ENCODE results near the gene CTSL.

The CTSL gene

DNA sequence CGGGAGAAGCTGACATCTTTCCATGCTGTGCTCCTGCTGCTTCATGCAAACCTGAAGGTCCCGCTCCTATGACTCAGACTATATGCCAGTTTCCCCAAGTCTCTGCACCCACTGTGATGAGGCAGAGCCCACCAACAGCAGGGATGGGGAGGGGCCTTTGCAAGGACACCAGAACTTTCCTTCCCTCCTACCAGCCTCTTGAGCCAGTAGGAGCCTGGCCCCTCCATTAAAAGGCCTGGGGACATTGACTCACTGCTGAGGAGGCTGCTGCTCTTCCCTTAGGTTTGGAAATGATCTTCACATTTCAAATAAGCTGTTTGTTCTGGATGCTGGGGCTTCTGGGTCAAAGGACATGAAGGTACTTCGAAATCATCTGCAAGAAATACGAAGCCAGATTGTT lies 26.1 kb upstream of the CTSL start:
- in situ Hi-C loops (cut with MboI; ENCODE audit: low sequenced_read_pairs): no loop called here

- in situ Hi-C loops (cut with MboI; ENCODE audit: low sequenced_read_pairs): no loop called here
Observed at GRCh38 chr9:87701491-87701890, 24.4 kb upstream of the CTSL start.

GRCh38 chr9:87701931-87702421 lies 23.9 kb upstream of the CTSL start:
- in situ Hi-C loops (cut with MboI; ENCODE audit: low sequenced_read_pairs): no loop called here

- in situ Hi-C loops (cut with MboI; ENCODE audit: low sequenced_read_pairs): no loop called here
Observed at GRCh38 chr9:87702921-87703320, 23.0 kb upstream of the CTSL start.

GRCh38 chr9:87703636-87704276 lies 22.2 kb upstream of the CTSL start:
- in situ Hi-C loops (cut with MboI; ENCODE audit: low sequenced_read_pairs): no loop called here

DNA sequence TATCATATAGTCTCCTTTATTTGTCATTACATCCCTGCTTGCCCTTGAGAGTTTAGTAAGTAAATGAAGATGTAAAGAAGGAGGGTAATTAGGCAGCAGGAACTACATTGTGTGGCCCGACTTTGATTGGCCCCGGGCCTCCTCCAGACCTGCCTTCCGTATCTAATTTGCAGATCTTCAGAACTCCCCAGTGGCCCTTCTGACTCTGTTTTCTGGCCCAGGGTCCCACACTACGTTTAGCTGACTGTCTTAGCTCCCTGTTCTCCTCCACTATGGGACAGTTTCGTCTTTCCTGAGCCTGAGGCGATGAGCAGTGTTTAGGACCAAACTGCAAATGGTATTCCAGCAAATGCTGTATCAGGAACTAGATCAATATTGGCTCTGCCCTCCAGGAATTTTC lies 21.6 kb upstream of the CTSL start:
- in situ Hi-C loops (cut with MboI; ENCODE audit: low sequenced_read_pairs): no loop called here

- in situ Hi-C loops (cut with MboI; ENCODE audit: low sequenced_read_pairs): no loop called here
Observed at GRCh38 chr9:87706066-87706739, 19.7 kb upstream of the CTSL start.

DNA sequence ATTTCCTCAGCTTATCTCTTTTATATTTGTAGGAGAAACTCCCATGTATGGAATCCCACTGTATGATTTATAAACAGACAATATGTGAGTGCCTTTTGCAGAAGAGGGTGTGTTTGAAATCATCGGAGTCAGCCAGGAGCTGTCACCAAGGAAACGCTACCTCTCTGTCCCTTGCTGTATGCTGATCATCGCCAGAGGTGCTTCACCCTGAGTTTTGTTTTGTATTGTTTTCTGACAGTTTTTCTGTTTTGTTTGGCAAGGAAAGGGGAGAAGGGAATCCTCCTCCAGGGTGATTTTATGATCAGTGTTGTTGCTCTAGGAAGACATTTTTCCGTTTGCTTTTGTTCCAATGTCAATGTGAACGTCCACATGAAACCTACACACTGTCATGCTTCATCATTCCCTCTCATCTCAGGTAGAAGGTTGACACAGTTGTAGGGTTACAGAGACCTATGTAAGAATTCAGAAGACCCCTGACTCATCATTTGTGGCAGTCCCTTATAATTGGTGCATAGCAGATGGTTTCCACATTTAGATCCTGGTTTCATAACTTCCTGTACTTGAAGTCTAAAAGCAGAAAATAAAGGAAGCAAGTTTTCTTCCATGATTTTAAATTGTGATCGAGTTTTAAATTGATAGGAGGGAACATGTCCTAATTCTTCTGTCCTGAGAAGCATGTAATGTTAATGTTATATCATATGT lies 18.0 kb upstream of the CTSL start:
- in situ Hi-C loops (cut with MboI; ENCODE audit: low sequenced_read_pairs): no loop called here

DNA sequence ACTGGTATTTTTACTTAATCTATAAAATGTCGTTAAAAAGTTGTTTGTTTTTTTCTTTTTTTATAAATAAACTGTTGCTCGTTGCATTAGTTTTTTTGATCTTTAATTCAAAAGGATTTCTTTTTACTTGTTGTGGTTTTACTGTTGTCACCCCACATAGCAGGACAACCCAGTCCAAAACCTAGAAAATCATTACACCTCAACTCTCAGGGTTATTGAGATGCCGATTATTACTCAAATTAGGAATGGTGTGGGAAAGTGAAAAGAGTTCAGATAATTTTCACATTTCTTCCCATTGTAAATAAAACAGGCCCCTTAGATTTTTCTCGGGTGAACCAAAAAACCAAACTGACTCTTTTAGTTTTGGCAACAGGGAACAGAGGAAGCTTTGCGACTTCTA lies 17.4 kb upstream of the CTSL start:
- in situ Hi-C loops (cut with MboI; ENCODE audit: low sequenced_read_pairs): no loop called here

GRCh38 chr9:87708986-87709728 lies 16.8 kb upstream of the CTSL start:
- in situ Hi-C loops (cut with MboI; ENCODE audit: low sequenced_read_pairs): no loop called here

GRCh38 chr9:87710443-87710842 lies 15.5 kb upstream of the CTSL start:
- in situ Hi-C loops (cut with MboI; ENCODE audit: low sequenced_read_pairs): no loop called here

GRCh38 chr9:87711857-87712800 lies 13.8 kb upstream of the CTSL start:
- in situ Hi-C loops (cut with MboI; ENCODE audit: low sequenced_read_pairs): no loop called here

- in situ Hi-C loops (cut with MboI; ENCODE audit: low sequenced_read_pairs): no loop called here
Observed at GRCh38 chr9:87712801-87713277, 13.1 kb upstream of the CTSL start.

DNA sequence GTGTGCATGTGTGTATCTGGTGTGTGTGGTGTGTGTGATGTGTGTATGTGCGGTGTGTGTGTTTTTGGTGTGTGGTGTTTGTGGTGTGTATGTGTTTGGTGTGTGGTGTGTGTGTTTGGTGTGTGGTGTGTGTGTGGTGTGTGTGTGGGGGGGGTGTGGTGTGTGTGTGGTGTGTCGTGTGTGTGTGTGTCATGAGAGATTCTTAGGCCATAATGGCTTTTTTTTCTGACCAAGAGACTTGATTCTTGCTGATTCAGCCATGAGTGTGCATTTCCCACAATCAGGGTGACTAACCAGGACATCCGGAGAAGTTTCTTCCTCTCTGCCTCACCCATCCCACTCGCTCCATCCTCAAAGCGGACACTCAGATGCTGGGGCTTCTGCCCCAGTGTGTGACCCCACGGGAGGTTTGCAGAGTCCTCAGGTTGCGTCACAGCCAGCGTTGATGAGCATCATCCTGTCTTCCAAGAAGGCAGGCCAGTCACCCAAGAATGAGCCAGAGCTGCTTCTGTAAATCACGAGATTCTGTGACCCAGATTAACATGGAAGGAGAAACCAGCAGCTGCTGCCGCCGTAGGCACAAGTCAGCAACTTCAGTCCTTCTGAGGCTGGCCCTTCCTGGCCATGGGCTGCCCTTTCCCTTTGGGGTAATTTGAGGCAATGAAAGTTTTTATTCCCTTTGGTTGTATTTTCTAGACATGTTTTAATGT lies 12.5 kb upstream of the CTSL start:
- in situ Hi-C loops (cut with MboI; ENCODE audit: low sequenced_read_pairs): no loop called here

DNA sequence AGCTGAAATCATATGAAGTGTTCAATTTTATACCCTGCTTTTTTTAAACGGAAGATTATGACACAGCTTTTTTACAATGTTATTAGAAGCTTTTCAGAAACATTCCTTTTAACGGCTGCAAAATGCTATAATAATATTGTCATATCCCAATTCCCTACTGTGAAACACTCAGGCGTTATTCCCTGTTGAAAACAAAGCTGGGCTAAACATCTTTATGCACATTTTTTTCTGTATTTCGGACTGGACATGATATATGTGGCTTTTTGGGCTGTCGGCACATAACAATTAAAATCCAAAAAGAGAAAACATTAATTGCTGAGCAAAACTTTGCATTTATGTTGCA lies 12.0 kb upstream of the CTSL start:
- in situ Hi-C loops (cut with MboI; ENCODE audit: low sequenced_read_pairs): no loop called here

DNA sequence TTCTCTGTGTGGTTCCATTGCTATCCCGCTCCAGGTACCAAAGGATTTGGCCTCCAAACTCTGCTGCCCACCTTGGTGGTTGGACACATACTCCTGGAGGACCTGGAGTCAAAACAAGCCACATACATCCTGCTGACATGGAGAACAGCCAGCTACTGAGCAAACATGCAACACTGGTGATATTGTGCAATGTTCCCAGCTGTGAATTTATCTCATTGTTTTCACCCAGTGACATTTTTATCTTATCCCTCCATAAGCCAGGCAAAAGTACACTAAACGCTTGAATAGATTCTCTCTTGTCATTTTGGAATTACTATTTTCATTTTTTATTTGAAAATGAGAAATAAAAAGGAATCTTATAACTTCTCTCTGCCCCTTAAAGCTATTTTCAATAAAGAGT lies 11.1 kb upstream of the CTSL start:
- in situ Hi-C loops (cut with MboI; ENCODE audit: low sequenced_read_pairs): no loop called here

- in situ Hi-C loops (cut with MboI; ENCODE audit: low sequenced_read_pairs): no loop called here
Observed at GRCh38 chr9:87716141-87716540, 9.8 kb upstream of the CTSL start.

GRCh38 chr9:87717456-87717855 lies 8.5 kb upstream of the CTSL start:
- in situ Hi-C loops (cut with MboI; ENCODE audit: low sequenced_read_pairs): no loop called here

DNA sequence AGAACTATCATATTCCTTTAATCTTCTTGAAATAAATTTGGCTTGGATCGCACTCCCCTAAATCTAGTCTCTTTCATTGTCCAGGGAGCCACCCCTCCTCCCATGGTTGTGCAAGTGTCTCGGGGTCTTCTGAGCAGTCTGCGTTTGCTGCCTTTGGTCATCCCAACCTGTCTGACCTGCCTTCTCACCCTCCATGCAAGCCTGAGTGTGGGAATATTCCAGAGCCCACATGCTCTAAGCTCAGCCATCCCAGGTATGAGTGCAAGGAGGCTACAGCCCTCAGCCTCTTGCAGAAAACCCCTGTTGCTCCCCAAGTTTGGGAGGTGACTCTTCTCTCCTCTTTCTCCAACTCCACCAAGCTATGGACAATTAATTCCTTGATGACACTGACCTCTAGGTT lies 7.7 kb upstream of the CTSL start:
- in situ Hi-C loops (cut with MboI; ENCODE audit: low sequenced_read_pairs): no loop called here
